ENCODE data around the gene TAS2R50.

DNA sequence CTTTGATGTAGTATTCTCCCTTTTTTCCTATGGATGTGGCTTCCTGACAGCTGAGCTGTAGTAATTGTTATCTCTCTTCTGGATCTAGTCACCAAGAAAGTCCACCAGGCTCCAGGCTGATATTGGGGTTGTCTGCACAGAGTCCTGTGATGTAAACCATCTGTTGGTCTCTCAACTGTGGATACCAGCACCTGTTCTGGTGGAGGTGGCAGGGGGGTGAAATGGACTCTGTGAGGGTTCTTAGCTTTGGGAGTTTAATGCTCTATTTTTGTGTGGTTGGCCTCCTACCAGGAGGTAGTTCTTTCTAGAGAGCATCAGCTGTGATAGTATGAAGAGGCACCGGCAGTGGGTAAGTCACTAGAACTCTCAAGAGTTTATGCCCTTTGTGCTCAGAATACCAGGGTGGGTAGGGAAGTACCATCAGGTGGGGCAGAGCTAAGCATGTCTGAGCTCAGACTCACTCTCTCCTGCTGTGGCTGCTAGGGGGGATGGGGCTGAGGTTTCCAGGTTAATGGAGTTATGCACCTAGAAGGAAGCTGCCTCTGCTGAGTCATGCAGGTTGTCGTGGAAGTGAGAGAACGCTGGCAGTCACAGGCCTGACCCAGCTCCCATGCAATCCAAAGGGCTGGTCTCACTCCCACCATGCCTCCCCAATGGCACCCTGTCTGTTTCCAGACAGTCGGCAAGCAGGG is 44.6 kb downstream of the TAS2R50 start:
- TF ChIP-seq, protein P1, sequence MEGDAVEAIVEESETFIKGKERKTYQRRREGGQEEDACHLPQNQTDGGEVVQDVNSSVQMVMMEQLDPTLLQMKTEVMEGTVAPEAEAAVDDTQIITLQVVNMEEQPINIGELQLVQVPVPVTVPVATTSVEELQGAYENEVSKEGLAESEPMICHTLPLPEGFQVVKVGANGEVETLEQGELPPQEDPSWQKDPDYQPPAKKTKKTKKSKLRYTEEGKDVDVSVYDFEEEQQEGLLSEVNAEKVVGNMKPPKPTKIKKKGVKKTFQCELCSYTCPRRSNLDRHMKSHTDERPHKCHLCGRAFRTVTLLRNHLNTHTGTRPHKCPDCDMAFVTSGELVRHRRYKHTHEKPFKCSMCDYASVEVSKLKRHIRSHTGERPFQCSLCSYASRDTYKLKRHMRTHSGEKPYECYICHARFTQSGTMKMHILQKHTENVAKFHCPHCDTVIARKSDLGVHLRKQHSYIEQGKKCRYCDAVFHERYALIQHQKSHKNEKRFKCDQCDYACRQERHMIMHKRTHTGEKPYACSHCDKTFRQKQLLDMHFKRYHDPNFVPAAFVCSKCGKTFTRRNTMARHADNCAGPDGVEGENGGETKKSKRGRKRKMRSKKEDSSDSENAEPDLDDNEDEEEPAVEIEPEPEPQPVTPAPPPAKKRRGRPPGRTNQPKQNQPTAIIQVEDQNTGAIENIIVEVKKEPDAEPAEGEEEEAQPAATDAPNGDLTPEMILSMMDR (IDR thresholded peaks at IDR 0.05), result no peak
- no peak for TF ChIP-seq POLR2A (IDR thresholded peaks at IDR 0.05)
